ENCODE measurements around the gene ATP9B.

DNA sequence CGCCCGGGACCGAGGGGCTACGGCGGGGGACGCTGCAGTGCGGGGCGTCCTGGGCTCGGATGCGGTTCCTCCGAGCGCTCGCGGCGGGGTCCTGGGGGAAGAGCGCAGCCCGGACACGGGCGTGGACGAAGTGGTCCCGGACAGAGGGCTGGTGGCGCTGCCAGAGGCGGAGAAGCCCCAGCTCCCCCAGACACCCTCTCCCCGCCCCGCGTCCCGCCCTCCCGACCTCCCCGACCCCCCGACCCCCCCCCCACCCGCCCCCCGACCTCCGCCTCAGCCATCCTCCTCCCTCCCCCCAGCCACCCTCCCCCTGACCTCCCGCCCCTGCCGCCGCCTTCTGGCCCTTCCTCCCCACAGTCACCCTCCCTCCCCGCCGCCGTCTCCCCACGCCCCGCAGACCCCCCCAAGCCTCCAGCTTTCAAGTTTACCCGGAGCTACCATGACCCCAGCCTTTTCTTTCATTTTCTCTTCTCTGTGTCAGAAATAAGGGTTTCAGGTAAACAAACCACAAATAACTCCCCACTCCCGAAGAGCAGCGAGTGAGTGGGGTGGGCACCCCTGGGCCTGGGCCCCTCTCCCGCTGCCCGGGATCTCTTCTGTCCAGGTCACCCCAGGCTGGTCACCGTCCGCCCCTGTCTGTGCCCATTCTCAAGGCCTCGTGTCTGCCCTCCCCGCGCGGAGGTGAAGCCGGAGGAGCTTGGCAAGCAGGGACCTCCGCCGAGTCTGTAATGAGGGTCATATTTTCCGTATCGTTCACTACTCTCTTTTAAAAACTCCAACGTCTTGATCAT lies 331.6 kb downstream of the ATP9B start:
- TF ChIP-seq POLR2A (IDR thresholded peaks at IDR 0.05; ENCODE audit: low read length), result no peak
- TF ChIP-seq GATA1 (IDR thresholded peaks at IDR 0.05; ENCODE audit: low read depth, low read length), result no peak
